ENCODE results near the gene OR10H3. TPM values are rescaled to one million over a fixed set of nuclear protein-coding genes. Genes with fewer than 3 reads are reported as not detected.

The OR10H3 gene
- total and polyA plus RNA-seq, 2 donors (not counting 1 experiment from before 2014, with no cell fraction given), result not detected

- H3K9me3 ChIP-seq (ENCODE audit: control extremely low read depth in 1 of 3, control insufficient read depth in 2 of 3, insufficient read depth in 1 of 3, low read length in 2 of 3), result peaks cover 0 to 2% (median 0%) of the 10 kb centered on the region in 3 donors
- POLR2A ChIA-PET, result no interaction called here
- WGBS (ENCODE audit: insufficient coverage), result 55% methylated on average over 9 of the region's 10 CpGs
- Mint-ChIP-seq H3K27ac (no peak overlapping the region), H3K4me1 (no peaks in the 10 kb centered on the region), H3K4me3 (no peak overlapping the region), H3K9me3 (ENCODE audit: insufficient read depth) (no peaks in the 10 kb centered on the region), H3K27me3 (peaks cover 25% of the 10 kb centered on the region)
- intact Hi-C loops (cut with micrococcal nuclease), result no loop called here
- no peaks in the 10 kb centered on the region for H4K20me1 ChIP-seq (ENCODE audit: control insufficient read depth, insufficient read depth, low read length, poor library complexity, severe bottlenecking)
- no peak overlapping the region for H3K4me2 ChIP-seq (replicated peaks; ENCODE audit: low read depth, low read length, poor library complexity, severe bottlenecking)
- no peak overlapping the region for H2AFZ ChIP-seq (ENCODE audit: insufficient read depth, low read depth, low read length, poor library complexity, severe bottlenecking)
- H3K27ac ChIP-seq (ENCODE audit: low read length in 2 of 2), result no peak overlapping the region
- H3K79me2 ChIP-seq (ENCODE audit: control insufficient read depth, insufficient read depth, low read length), result no peaks in the 10 kb centered on the region
- ATAC-seq (ENCODE audit: low read depth) (no peak), DNase-seq (no peak)
- H3K27me3 ChIP-seq (replicated peaks in 1 of 4; ENCODE audit: control extremely low read depth in 1 of 4, control insufficient read depth in 3 of 4, insufficient read depth in 4 of 4, low read length in 3 of 4), result peaks cover 0 to 12% (median 1%) of the 10 kb centered on the region in 4 experiments
- H3K9ac ChIP-seq (ENCODE audit: low read length), result no peak overlapping the region
- no peaks in the 10 kb centered on the region for H3K36me3 ChIP-seq (replicated peaks in 1 of 2; ENCODE audit: control extremely low read depth in 1 of 2, control insufficient read depth in 1 of 2, extremely low read depth in 1 of 2, insufficient read depth in 2 of 2, low read length in 1 of 2)
- H3K4me1 ChIP-seq (ENCODE audit: control insufficient read depth in 2 of 2, insufficient read depth in 2 of 2, low read length in 2 of 2), result no peaks in the 10 kb centered on the region
- H3K4me3 ChIP-seq (ENCODE audit: control extremely low read depth in 1 of 5, extremely low read depth in 1 of 5, insufficient read depth in 1 of 5, low read depth in 2 of 5, low read length in 4 of 5), result no peak overlapping the region
- TF ChIP-seq, protein P1, sequence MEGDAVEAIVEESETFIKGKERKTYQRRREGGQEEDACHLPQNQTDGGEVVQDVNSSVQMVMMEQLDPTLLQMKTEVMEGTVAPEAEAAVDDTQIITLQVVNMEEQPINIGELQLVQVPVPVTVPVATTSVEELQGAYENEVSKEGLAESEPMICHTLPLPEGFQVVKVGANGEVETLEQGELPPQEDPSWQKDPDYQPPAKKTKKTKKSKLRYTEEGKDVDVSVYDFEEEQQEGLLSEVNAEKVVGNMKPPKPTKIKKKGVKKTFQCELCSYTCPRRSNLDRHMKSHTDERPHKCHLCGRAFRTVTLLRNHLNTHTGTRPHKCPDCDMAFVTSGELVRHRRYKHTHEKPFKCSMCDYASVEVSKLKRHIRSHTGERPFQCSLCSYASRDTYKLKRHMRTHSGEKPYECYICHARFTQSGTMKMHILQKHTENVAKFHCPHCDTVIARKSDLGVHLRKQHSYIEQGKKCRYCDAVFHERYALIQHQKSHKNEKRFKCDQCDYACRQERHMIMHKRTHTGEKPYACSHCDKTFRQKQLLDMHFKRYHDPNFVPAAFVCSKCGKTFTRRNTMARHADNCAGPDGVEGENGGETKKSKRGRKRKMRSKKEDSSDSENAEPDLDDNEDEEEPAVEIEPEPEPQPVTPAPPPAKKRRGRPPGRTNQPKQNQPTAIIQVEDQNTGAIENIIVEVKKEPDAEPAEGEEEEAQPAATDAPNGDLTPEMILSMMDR (IDR thresholded peaks at IDR 0.05), result no peak
- TF ChIP-seq EZH2 (IDR thresholded peaks at IDR 0.05; ENCODE audit: borderline replicate concordance, insufficient read depth, low read depth, low read length, poor library complexity, severe bottlenecking), result no peak
- CTCF ChIA-PET, result no interaction called here
Observed at GRCh38 chr19:15779756-15780476, 42.1 kb downstream of the OR10H3 start.

GRCh38 chr19:15780610-15781418 is 43.0 kb downstream of the OR10H3 start:
- intact Hi-C loops (cut with micrococcal nuclease), result no loop called here
- Mint-ChIP-seq H3K9me3 (ENCODE audit: insufficient read depth) (no peaks in the 10 kb centered on the region), H3K4me1 (no peaks in the 10 kb centered on the region), H3K4me3 (no peak overlapping the region), H3K27ac (no peak overlapping the region), H3K27me3 (peaks cover 16% of the 10 kb centered on the region)
- Histone ChIP-seq H3K27me3 (replicated peaks in 1 of 4; ENCODE audit: control extremely low read depth in 1 of 4, control insufficient read depth in 3 of 4, insufficient read depth in 4 of 4, low read length in 3 of 4) (peaks cover 0 to 12% (median under 1%) of the 10 kb centered on the region in 4 experiments), H3K36me3 (replicated peaks in 1 of 2; ENCODE audit: control extremely low read depth in 1 of 2, control insufficient read depth in 1 of 2, extremely low read depth in 1 of 2, insufficient read depth in 2 of 2, low read length in 1 of 2) (no peaks in the 10 kb centered on the region), H3K9ac (ENCODE audit: low read length) (no peak overlapping the region), H3K4me1 (ENCODE audit: control insufficient read depth in 2 of 2, insufficient read depth in 2 of 2, low read length in 2 of 2) (no peaks in the 10 kb centered on the region), H3K9me3 (ENCODE audit: control extremely low read depth in 1 of 3, control insufficient read depth in 2 of 3, insufficient read depth in 1 of 3, low read length in 2 of 3) (peaks cover 0 to 2% (median 0%) of the 10 kb centered on the region in 3 donors), H2AFZ (ENCODE audit: insufficient read depth, low read depth, low read length, poor library complexity, severe bottlenecking) (no peak overlapping the region), H4K20me1 (ENCODE audit: control insufficient read depth, insufficient read depth, low read length, poor library complexity, severe bottlenecking) (no peaks in the 10 kb centered on the region), H3K4me2 (replicated peaks; ENCODE audit: low read depth, low read length, poor library complexity, severe bottlenecking) (no peak overlapping the region), H3K27ac (ENCODE audit: low read length in 2 of 2) (no peak overlapping the region), H3K79me2 (ENCODE audit: control insufficient read depth, insufficient read depth, low read length) (no peaks in the 10 kb centered on the region), H3K4me3 (ENCODE audit: control extremely low read depth in 1 of 5, extremely low read depth in 1 of 5, insufficient read depth in 1 of 5, low read depth in 2 of 5, low read length in 4 of 5) (no peak overlapping the region)
- ChIA-PET CTCF (no interaction called here), POLR2A (no interaction called here)
- WGBS (ENCODE audit: insufficient coverage), result 87% methylated on average over 7 of the region's 7 CpGs
- TF ChIP-seq, protein P1 (IDR thresholded peaks at IDR 0.05), result no peak
- TF ChIP-seq EZH2 (IDR thresholded peaks at IDR 0.05; ENCODE audit: borderline replicate concordance, insufficient read depth, low read depth, low read length, poor library complexity, severe bottlenecking), result no peak
- ATAC-seq (ENCODE audit: low read depth) (no peak), DNase-seq (no peak)
